Kidney epithelial cell (primary cell): ENCODE measurements around the gene NOTCH3. TPM values are rescaled to one million over a fixed set of nuclear protein-coding genes. Genes with fewer than 3 reads are reported as not detected.
A peak's percentile ranks its signal among the peaks of the same experiment; 100 is the strongest.

ENCODE experiments used
- DNase-seq: peaks from one replicate; pipeline ENCODE4 v3.0.0-alpha.2; 2010; ENCODE audit warnings: low read depth
- H3K27me3 ChIP-seq: 2 replicates; pipeline ENCODE4 v1.6.0; 2011; ENCODE audit warnings: low read length; ENCODE audit not compliant: control insufficient read depth, insufficient read depth
- H3K36me3 ChIP-seq: 2 replicates; pipeline ENCODE4 v1.5.1; 2011; ENCODE audit warnings: low read length; ENCODE audit not compliant: control insufficient read depth, insufficient read depth
- H3K4me3 ChIP-seq: 2 replicates; pipeline ENCODE4 v1.5.1; 2011; ENCODE audit warnings: low read depth, mild to moderate bottlenecking, control low read depth, low read length
- total RNA-seq: library from RNA; depleted of rRNA; stranded (reverse); fragments of >200 nt; gene quantifications from 2 replicates; pipeline ENCODE4 v1.2.3, GENCODE V29; 2015
- TF ChIP-seq, protein P1 (sequence below): IDR thresholded peaks from 2 replicates; pipeline ENCODE4 v1.5.1; 2011; ENCODE audit warnings: mild to moderate bottlenecking, moderate library complexity, low read length, control low read depth, inconsistent platforms; ENCODE audit not compliant: insufficient read depth, poor library complexity, severe bottlenecking

NOTCH3 gene
- total RNA-seq, 1 donor from 2014 or later, result 32.8 TPM

DNA sequence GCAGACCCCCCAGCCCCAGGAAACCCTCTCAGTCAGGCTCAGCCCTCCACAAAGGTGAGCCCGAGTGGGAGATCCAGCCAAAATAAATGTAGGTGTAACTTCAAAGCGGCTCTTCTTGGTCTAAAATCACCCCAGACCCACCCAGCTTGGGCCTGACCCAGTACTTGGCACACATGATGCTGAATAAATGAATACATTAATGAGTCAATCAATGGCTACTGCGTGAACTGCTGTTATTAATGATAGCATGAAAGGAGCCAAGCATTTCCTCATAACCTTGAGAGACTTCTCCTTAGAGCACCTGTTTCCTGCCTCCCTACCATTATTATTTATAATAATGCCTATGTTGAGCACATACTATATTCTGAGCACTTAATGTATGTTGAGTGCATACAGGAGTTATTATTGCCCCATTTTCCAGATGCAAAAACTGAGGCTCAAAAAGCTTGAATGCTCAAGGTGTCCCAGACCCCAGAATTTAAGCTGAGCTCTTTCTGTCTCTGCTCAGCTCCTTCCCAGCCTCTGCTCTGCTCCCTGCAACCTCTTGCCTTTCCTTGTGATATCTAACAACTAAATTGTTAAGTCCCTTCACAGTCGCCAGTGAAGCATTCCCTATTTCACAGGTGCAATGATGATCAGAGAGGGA, 4.3 kb downstream of the NOTCH3 start:
- DNase-seq, result no peak
- TF ChIP-seq, protein P1, sequence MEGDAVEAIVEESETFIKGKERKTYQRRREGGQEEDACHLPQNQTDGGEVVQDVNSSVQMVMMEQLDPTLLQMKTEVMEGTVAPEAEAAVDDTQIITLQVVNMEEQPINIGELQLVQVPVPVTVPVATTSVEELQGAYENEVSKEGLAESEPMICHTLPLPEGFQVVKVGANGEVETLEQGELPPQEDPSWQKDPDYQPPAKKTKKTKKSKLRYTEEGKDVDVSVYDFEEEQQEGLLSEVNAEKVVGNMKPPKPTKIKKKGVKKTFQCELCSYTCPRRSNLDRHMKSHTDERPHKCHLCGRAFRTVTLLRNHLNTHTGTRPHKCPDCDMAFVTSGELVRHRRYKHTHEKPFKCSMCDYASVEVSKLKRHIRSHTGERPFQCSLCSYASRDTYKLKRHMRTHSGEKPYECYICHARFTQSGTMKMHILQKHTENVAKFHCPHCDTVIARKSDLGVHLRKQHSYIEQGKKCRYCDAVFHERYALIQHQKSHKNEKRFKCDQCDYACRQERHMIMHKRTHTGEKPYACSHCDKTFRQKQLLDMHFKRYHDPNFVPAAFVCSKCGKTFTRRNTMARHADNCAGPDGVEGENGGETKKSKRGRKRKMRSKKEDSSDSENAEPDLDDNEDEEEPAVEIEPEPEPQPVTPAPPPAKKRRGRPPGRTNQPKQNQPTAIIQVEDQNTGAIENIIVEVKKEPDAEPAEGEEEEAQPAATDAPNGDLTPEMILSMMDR, result no peak
- no peaks in the 10 kb centered on the region for H3K36me3 ChIP-seq
- peaks cover 37% of the 10 kb centered on the region for H3K27me3 ChIP-seq
- H3K4me3 ChIP-seq, result no peak overlapping the region

DNA sequence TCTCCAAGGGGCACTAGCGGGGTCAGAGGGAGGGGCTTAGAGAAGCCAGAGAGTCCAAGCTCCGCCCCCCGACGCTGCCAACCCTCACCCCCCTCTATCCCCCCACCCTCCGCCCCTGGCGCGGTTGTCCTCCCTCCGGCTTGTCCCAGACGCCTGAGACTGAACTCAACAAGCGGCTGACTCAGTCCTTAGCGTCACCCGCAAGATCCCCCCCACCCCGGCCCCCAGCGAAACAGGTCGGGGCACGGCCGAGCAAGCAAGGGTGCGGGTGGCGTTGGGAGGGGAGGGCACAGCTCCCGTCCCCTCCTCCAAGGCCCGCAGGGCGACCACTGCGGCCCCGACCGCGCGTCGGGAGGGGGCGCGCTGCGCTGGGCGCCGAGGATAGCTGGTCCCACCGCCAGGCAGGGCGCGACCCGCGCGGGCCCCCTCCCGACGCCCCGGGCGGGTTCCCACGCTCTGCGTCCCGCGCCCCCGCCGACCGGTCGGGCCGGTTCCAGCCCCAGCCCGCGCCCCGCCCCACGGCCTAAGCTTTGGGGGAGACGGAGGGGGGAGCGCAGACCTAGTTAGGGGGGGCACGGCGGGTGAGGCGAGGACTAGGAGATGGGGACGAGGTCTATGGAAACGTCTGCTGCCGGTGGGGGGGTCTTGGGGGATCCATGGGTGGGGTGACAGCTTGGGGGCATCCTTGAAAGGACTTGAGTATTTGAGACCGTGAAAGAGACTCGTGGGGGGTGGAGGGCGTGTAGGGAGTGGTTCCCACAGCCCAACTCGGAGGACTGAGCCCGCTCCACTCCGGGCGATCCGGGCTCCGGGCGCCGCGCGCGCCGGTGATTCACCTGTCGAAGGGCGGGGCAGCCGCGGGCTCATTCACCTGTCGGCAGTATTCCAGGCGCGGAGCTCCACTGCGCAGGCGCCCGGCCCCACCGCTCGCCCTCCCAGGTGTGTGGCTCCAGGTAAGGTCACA, 5.1 kb downstream of the NOTCH3 start:
- peaks cover 34% of the 10 kb centered on the region for H3K27me3 ChIP-seq
- peak; percentile 14 for DNase-seq

DNA sequence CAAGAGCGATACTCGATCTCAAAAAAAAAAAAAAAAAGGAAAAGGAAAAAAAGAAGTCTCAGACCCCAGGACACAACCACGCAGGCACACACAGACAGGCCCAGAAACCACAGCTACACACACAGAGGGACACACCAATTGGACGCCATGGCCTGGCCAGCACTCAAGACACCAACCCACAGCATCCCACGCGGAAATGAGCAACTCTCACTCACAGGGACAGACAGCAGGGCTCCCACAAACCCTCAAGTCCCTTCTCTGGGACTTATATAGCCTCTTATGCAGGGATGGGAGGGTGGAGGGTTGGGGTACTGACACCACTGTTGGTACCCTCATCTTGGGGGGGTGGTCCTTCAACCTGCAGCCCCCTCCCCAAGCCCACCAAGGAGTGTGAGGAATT, 5.9 kb downstream of the NOTCH3 start:
- no peak for DNase-seq
- TF ChIP-seq, protein P1, result no peak
- Histone ChIP-seq H3K27me3 (peaks cover 27% of the 10 kb centered on the region), H3K4me3 (no peak overlapping the region), H3K36me3 (no peaks in the 10 kb centered on the region)

More for the DNA sequence above, 5.1 kb downstream of the NOTCH3 start:
- TF ChIP-seq, protein P1, result peak; percentile 2
- no peaks in the 10 kb centered on the region for H3K36me3 ChIP-seq
- H3K4me3 ChIP-seq, result peak overlapping the region; percentile 24

DNA sequence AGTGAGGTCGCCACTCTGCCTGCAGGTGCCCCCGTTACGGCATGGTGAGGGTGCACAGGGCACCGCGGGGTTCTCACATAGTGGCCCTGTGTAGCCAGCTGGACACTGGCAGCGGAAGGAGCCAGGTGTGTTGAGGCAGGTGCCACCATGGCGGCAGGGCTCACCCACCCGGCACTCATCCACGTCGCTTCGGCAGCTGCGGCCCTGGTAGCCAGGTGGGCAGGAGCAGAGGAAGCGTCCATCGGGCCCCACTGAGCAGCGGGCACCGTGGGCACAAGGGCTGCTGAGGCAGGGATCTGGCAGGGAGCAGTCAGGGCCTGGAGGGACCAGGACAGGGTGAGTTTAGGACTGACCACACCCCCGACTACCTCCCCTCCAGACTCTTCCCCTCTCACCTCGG, 8.8 kb downstream of the NOTCH3 start:
- no peak for DNase-seq
- Histone ChIP-seq H3K36me3 (no peaks in the 10 kb centered on the region), H3K27me3 (peaks cover 16% of the 10 kb centered on the region), H3K4me3 (no peak overlapping the region)
- TF ChIP-seq, protein P1, result no peak

DNA sequence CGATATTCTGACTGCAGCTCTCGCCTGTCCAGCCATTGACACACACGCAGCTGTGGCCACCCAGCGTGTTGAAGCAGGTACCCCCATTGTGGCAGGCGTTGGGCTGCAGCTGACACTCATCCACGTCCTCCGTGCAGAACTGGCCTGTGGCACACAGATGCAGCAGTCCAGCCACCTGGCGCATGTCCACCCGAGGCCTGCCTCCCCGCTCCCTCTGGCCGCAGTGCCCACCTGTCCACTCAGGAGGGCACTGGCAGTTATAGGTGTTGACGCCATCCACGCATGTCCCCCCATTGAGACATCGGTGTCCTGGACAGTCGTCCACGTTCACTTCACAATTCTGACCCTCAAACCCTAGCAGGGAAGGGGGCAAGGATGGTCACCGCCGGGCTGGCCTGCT, 9.3 kb downstream of the NOTCH3 start:
- DNase-seq, result no peak
- peaks cover 16% of the 10 kb centered on the region for H3K27me3 ChIP-seq
- H3K4me3 ChIP-seq, result no peak overlapping the region
- TF ChIP-seq, protein P1, result no peak
- no peaks in the 10 kb centered on the region for H3K36me3 ChIP-seq

DNA sequence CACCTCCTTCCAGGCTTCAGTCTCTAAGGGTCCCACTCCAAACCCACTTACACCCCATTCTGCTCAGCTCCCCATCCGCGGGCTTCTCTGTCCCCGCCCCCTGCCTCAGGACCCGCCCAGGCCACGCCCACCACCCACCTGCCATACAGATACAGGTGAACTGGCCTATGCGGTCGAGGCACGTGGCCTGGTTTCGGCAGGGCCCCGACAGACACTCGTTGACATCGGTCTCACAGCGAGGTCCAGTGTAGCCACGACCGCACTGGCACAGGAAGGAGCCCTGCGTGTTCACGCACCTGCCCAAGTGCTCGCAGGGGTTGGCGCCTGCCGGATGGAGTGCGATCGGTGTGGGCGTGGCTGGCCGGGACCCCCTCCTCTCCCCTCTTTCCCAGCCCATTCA, 11.9 kb downstream of the NOTCH3 start:
- no peaks in the 10 kb centered on the region for H3K36me3 ChIP-seq
- H3K4me3 ChIP-seq, result no peak overlapping the region
- DNase-seq, result no peak
- no peaks in the 10 kb centered on the region for H3K27me3 ChIP-seq
- TF ChIP-seq, protein P1, result no peak
